ENCODE data around the gene HIP1. TPM values are rescaled to one million over a fixed set of nuclear protein-coding genes. Genes with fewer than 3 reads are reported as not detected.
A peak's percentile ranks its signal among the peaks of the same experiment; 100 is the strongest.

The HIP1 gene
- polyA plus RNA-seq, 2 of the 4 experiments (the other 2 are of a cell fraction), result 17.3 to 33.4 TPM

DNA sequence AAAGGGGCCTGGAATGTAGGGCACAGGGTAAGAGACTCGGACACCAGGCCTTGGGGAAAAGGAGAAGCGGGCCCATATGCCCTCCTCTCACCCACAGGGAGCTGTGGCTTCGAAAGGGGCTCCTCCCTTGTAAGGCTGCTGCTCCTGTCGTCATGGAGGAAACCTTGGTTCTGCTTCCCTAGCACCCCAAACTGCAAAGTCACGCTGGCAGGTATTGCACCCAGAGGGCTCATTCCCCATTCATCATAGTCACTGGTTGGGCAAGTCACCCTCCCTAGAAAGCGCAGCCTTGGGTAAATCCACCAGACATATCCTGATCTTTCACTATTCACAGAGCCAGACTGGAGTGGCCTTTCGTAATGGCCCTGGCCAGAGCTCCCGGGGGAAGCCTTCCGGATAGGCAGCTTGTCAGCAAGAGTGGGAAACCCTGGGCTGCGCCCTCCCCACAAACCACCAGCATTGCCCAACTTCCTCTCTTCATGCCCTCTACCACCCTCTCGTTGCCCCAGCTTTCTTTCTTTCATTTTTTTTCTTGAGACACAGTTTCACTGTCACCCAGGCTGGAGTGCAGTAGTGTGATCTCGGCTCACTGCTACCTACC lies 121.0 kb downstream of the HIP1 start:
- DNase-seq (ENCODE audit: low read depth in 1 of 2, low spot score in 1 of 2), result peak in 1 of 2 experiments; percentile 38
- no peak overlapping the region for H3K4me2 ChIP-seq
- peak overlapping the region in 1 of 2 experiments; percentile 57; a peak in 3 of 6 replicates for H3K27ac ChIP-seq
- H3K9me3 ChIP-seq, result no peaks in the 10 kb centered on the region
- no peak overlapping the region for H3K4me3 ChIP-seq
- peak; percentile 54 to 57; a peak in 4 of 6 replicates for ATAC-seq
- WGBS (ENCODE audit: missing lambda C conversion rate), result 74% methylated on average over 12 of the region's 12 CpGs
- FAIRE-seq, result no peak
- no peak for TF ChIP-seq NR3C1 (IDR thresholded peaks at IDR 0.05)
- 0 out of 4 replicates have a peak, but pooled peaks of 1 of the 2 experiments have one; percentile 6 for TF ChIP-seq CEBPB (IDR thresholded peaks at IDR 0.05)
- CTCF ChIA-PET, result interaction anchor here (0.9 to 3.8 kb wide), 3 partner anchors 9 to 144 kb away, joined by 3 to 20 read pairs (median 3); no protein-coding TSS in a partner anchor
- POLR2A ChIA-PET, result no interaction called here
- no peaks in the 10 kb centered on the region for H3K4me1 ChIP-seq

DNA sequence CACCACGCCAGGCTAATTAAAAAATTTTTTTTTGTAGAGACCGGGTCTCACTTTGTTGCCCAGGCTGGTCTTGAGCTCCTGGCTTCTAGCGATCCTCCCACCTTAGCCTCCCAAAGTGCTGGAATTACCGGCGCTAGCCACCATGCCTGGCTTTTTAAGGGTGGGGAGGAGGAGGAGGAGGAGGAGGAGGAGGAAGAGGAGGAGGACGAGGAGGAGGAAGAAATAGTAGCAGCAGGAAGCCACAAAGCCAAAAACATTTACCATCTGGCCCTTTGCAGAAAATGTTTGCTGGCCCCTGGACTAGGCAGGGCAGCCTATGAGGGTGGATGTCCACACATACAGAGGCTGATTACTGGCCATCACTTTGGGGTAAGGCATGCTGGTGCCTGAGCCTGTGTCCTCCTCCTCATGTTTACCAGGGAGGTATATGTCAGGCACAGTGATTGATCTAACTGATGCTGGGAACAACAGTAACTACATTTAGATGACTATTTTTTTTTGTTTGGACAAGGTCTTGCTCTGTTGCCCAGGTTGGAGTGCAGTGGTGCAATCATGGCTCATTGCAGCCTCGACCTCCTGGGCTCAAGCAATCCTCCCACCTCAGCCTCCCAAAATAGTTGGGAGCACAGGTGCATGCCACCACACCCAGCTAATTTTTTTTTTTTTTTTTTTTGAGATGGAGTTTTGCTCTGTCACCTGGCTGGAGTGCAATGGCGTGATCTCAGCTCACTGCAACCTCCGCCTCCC lies 122.1 kb downstream of the HIP1 start:
- no peak overlapping the region for H3K27ac ChIP-seq
- no peak overlapping the region for H3K4me2 ChIP-seq
- CTCF ChIA-PET, result interaction anchor here (1.4 to 1.8 kb wide), 2 partner anchors 39 to 146 kb away, joined by 4 to 7 read pairs; no protein-coding TSS in a partner anchor
- POLR2A ChIA-PET, result no interaction called here
- no peak overlapping the region for H3K4me3 ChIP-seq
- no peak for ATAC-seq
- no peak for FAIRE-seq
- peaks cover 6% of the 10 kb centered on the region; the same call in 2 of the 3 replicates for H3K4me1 ChIP-seq
- TF ChIP-seq, protein P1, sequence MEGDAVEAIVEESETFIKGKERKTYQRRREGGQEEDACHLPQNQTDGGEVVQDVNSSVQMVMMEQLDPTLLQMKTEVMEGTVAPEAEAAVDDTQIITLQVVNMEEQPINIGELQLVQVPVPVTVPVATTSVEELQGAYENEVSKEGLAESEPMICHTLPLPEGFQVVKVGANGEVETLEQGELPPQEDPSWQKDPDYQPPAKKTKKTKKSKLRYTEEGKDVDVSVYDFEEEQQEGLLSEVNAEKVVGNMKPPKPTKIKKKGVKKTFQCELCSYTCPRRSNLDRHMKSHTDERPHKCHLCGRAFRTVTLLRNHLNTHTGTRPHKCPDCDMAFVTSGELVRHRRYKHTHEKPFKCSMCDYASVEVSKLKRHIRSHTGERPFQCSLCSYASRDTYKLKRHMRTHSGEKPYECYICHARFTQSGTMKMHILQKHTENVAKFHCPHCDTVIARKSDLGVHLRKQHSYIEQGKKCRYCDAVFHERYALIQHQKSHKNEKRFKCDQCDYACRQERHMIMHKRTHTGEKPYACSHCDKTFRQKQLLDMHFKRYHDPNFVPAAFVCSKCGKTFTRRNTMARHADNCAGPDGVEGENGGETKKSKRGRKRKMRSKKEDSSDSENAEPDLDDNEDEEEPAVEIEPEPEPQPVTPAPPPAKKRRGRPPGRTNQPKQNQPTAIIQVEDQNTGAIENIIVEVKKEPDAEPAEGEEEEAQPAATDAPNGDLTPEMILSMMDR (IDR thresholded peaks at IDR 0.05), result no peak
- TF ChIP-seq, protein P2, sequence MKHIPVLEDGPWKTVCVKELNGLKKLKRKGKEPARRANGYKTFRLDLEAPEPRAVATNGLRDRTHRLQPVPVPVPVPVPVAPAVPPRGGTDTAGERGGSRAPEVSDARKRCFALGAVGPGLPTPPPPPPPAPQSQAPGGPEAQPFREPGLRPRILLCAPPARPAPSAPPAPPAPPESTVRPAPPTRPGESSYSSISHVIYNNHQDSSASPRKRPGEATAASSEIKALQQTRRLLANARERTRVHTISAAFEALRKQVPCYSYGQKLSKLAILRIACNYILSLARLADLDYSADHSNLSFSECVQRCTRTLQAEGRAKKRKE (CRISPR knock-in tag; IDR thresholded peaks at IDR 0.05; ENCODE audit: low read depth), result no peak
- TF ChIP-seq, protein P3, sequence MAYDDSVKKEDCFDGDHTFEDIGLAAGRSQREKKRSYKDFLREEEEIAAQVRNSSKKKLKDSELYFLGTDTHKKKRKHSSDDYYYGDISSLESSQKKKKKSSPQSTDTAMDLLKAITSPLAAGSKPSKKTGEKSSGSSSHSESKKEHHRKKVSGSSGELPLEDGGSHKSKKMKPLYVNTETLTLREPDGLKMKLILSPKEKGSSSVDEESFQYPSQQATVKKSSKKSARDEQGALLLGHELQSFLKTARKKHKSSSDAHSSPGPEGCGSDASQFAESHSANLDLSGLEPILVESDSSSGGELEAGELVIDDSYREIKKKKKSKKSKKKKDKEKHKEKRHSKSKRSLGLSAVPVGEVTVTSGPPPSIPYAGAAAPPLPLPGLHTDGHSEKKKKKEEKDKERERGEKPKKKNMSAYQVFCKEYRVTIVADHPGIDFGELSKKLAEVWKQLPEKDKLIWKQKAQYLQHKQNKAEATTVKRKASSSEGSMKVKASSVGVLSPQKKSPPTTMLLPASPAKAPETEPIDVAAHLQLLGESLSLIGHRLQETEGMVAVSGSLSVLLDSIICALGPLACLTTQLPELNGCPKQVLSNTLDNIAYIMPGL (CRISPR knock-in tag; IDR thresholded peaks at IDR 0.05; ENCODE audit: borderline replicate concordance), result no peak
- TF ChIP-seq EP300 (IDR thresholded peaks at IDR 0.05) (no peak), CHD2 (IDR thresholded peaks at IDR 0.05; ENCODE audit: low read length, partially characterized antibody) (no peak), HOXA7 (CRISPR knock-in tag; IDR thresholded peaks at IDR 0.05) (no peak), PHF8 (IDR thresholded peaks at IDR 0.05; ENCODE audit: borderline replicate concordance, low read depth) (no peak), SMC3 (IDR thresholded peaks at IDR 0.05) (no peak), GATA3 (IDR thresholded peaks at IDR 0.05; ENCODE audit: borderline replicate concordance) (no peak), KDM1A (IDR thresholded peaks at IDR 0.05; ENCODE audit: low read depth) (no peak), FOSL2 (IDR thresholded peaks at IDR 0.05) (no peak), FOSL2 (CRISPR knock-in tag; IDR thresholded peaks at IDR 0.05) (no peak)
- TF ChIP-seq, protein P4, sequence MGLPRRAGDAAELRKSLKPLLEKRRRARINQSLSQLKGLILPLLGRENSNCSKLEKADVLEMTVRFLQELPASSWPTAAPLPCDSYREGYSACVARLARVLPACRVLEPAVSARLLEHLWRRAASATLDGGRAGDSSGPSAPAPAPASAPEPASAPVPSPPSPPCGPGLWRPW (IDR thresholded peaks at IDR 0.05), result no peak
- TF ChIP-seq, protein P5, sequence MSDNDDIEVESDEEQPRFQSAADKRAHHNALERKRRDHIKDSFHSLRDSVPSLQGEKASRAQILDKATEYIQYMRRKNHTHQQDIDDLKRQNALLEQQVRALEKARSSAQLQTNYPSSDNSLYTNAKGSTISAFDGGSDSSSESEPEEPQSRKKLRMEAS (IDR thresholded peaks at IDR 0.05), result no peak
- H3K9me3 ChIP-seq, result no peaks in the 10 kb centered on the region
- no peak for DNase-seq (ENCODE audit: low read depth in 1 of 2, low spot score in 1 of 2)
- WGBS (ENCODE audit: missing lambda C conversion rate), result 82% methylated on average over 9 of the region's 9 CpGs

DNA sequence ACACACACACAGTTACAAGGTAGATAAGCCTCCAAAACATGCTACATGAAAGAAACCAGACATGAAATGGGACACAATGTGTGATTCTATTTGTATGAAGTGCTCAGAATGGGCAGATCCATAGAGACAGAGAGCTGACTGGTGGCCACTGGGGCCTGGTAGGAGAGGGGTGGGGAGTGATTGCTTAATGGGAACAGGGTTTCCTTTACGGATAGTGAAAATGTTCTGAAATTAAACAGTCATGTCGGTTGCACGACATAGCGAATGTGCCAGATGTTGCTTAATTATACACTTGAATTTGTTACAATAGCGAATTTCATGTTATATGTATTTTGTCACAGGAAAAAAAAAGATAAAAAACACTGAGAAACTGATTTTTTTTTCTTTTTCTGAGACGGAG lies 124.3 kb downstream of the HIP1 start:
- Histone ChIP-seq H3K9me3 (no peaks in the 10 kb centered on the region), H3K4me1 (peaks cover 7% of the 10 kb centered on the region; the same call in 2 of the 3 replicates), H3K4me3 (no peak overlapping the region), H3K4me2 (no peak overlapping the region), H3K27ac (no peak overlapping the region)
- FAIRE-seq (no peak), DNase-seq (ENCODE audit: low read depth in 1 of 2, low spot score in 1 of 2) (no peak), ATAC-seq (no peak)
- WGBS (ENCODE audit: missing lambda C conversion rate), result 94% methylated on average over 6 of the region's 6 CpGs
- POLR2A ChIA-PET, result no interaction called here
- CTCF ChIA-PET, result interaction anchor here (0.6 to 1.6 kb wide), 6 partner anchors 8 to 148 kb away, joined by 3 to 7 read pairs (median 3); no protein-coding TSS in a partner anchor
- TF ChIP-seq ZSCAN20 (CRISPR knock-in tag; IDR thresholded peaks at IDR 0.05) (no peak), MYC (IDR thresholded peaks at IDR 0.05; ENCODE audit: borderline replicate concordance, low read length) (no peak), RARB (CRISPR knock-in tag; IDR thresholded peaks at IDR 0.05) (no peak), RNF2 (IDR thresholded peaks at IDR 0.05; ENCODE audit: borderline replicate concordance, low read depth) (no peak), ESRRA (IDR thresholded peaks at IDR 0.05; ENCODE audit: borderline replicate concordance, low read length) (no peak), HDAC2 (IDR thresholded peaks at IDR 0.05) (no peak), JUN (IDR thresholded peaks at IDR 0.05) (no peak), RAD21 (conservative IDR thresholded peaks at IDR 0.05 in 1 of 2, IDR thresholded peaks at IDR 0.05 in 1 of 2) (no peak), HOXB5 (CRISPR knock-in tag; IDR thresholded peaks at IDR 0.05) (no peak), EHF (CRISPR knock-in tag; IDR thresholded peaks at IDR 0.05) (no peak), MAFK (IDR thresholded peaks at IDR 0.05; ENCODE audit: partially characterized antibody) (no peak)
- TF ChIP-seq, protein P6, sequence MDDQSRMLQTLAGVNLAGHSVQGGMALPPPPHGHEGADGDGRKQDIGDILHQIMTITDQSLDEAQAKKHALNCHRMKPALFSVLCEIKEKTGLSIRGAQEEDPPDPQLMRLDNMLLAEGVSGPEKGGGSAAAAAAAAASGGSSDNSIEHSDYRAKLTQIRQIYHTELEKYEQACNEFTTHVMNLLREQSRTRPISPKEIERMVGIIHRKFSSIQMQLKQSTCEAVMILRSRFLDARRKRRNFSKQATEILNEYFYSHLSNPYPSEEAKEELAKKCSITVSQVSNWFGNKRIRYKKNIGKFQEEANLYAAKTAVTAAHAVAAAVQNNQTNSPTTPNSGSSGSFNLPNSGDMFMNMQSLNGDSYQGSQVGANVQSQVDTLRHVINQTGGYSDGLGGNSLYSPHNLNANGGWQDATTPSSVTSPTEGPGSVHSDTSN (IDR thresholded peaks at IDR 0.05), result no peak
